Endothelial cell of umbilical vein (primary cell): ENCODE results near the gene PCGF1. TPM values are rescaled to one million over a fixed set of nuclear protein-coding genes. Genes with fewer than 3 reads are reported as not detected.

Experiments used
- BruUV-seq: library from RNA; stranded (reverse); fragments of 400-500 nt; replicated peaks from 2 replicates; lab custom pipeline; 2021; lab: Mats Ljungman, UMichigan
- CTCF ChIA-PET: fragments of 300-600, 350-600 bp; sonication (Branson Sonifier 250); formaldehyde crosslinking; loops from one replicate; lab custom pipeline; 2021; ENCODE audit warnings: antibody characterized with exemption, inconsistent platforms; lab: Charles Lee
- POLR2A ChIA-PET: fragments of 300-600, 350-600 bp; sonication (Branson Sonifier 250); formaldehyde crosslinking; loops from one replicate; lab custom pipeline; 2021; ENCODE audit warnings: antibody characterized with exemption, inconsistent platforms; lab: Charles Lee
- DNase-seq: peaks from one replicate; pipeline ENCODE4 v3.0.0-alpha.2; 2011; ENCODE audit warnings: low read depth, low spot score
- FAIRE-seq: peaks from 2 replicates; lab custom pipeline; 2011; peaks lifted over from hg19 to GRCh38; lab: Jason Lieb, UNC
- H2AFZ ChIP-seq: 2 replicates; pipeline ENCODE4 v1.6.0; 2012; ENCODE audit warnings: low read depth, low read length, control low read depth, inconsistent platforms
- H3K27ac ChIP-seq: 2 replicates; pipeline ENCODE4 v1.5.1; 2011; ENCODE audit warnings: low read depth, mild to moderate bottlenecking, control low read depth, low read length, moderate library complexity; ENCODE audit not compliant: insufficient read depth
- H3K27me3 ChIP-seq, 2 experiments: 2 replicates each; pipeline versions ENCODE4 v1.6.0 to v1.6.1; 2011; ENCODE audit warnings: low read length in 2 of 2, mixed read lengths in 1 of 2; ENCODE audit not compliant: control insufficient read depth in 2 of 2, insufficient read depth in 2 of 2
- H3K36me3 ChIP-seq, 2 experiments: 2 replicates in 1 of 2; 3 replicates in 1 of 2; pipeline ENCODE4 v1.5.1; 2011; ENCODE audit warnings: low read length in 2 of 2, mild to moderate bottlenecking in 1 of 2, moderate library complexity in 1 of 2; ENCODE audit not compliant: control insufficient read depth in 2 of 2, insufficient read depth in 2 of 2; ENCODE audit errors: extremely low read depth in 1 of 2
- H3K4me1 ChIP-seq: 3 replicates; pipeline ENCODE4 v1.5.1; 2011; ENCODE audit warnings: mild to moderate bottlenecking, low read length; ENCODE audit not compliant: control insufficient read depth, insufficient read depth; ENCODE audit errors: extremely low read depth
- H3K4me2 ChIP-seq: 2 replicates; pipeline ENCODE4 v1.6.1; 2011; ENCODE audit warnings: low read length, control low read depth, mixed read lengths; ENCODE audit not compliant: insufficient read depth
- H3K4me3 ChIP-seq, 3 experiments: fragments of 200-600 bp in 1 of 3; sonication (generic), shearing (Covaris generic) in 1 of 3; replicated peaks in 1 of 3; 2 replicates each; pipeline ENCODE4 v1.5.1; 2011 to 2016; ENCODE audit warnings: control low read depth in 3 of 3, low read length in 3 of 3, mild to moderate bottlenecking in 2 of 3, inconsistent platforms in 1 of 3, low read depth in 1 of 3, moderate library complexity in 1 of 3; ENCODE audit not compliant: insufficient read depth in 1 of 3
- H3K79me2 ChIP-seq: 2 replicates; pipeline ENCODE4 v1.6.0; 2012; ENCODE audit warnings: low read length, inconsistent platforms; ENCODE audit not compliant: control insufficient read depth, insufficient read depth
- H3K9ac ChIP-seq: replicated peaks from 2 replicates; pipeline ENCODE3; 2011; ENCODE audit warnings: low read length, control low read depth; ENCODE audit not compliant: insufficient read depth; ENCODE audit errors: extremely low read depth
- H3K9me1 ChIP-seq: replicated peaks from 3 replicates; pipeline ENCODE4 v1.6.0; 2011; ENCODE audit warnings: mild to moderate bottlenecking, low read length; ENCODE audit not compliant: control insufficient read depth, insufficient read depth; ENCODE audit errors: extremely low read depth
- H3K9me3 ChIP-seq: replicated peaks from 2 replicates; pipeline ENCODE4 v1.5.1; 2012; ENCODE audit warnings: low read length, inconsistent platforms; ENCODE audit not compliant: control insufficient read depth, insufficient read depth
- H4K20me1 ChIP-seq: replicated peaks from 2 replicates; pipeline ENCODE3; 2011; ENCODE audit warnings: mild to moderate bottlenecking, low read length; ENCODE audit not compliant: control insufficient read depth, insufficient read depth; ENCODE audit errors: extremely low read depth
- EZH2 ChIP-seq: IDR thresholded peaks from 2 replicates; pipeline ENCODE4 v1.6.1; 2012; ENCODE audit warnings: borderline replicate concordance, low read depth, mild to moderate bottlenecking, moderate library complexity, low read length, inconsistent platforms; ENCODE audit not compliant: severe bottlenecking
- FOS ChIP-seq: IDR thresholded peaks from 2 replicates; pipeline ENCODE4 v1.6.1; 2011; ENCODE audit warnings: mild to moderate bottlenecking, low read length, moderate library complexity, borderline replicate concordance; ENCODE audit not compliant: insufficient read depth
- GATA2 ChIP-seq: IDR thresholded peaks from 2 replicates; pipeline ENCODE4 v1.7.0; 2011; ENCODE audit warnings: low read depth, mild to moderate bottlenecking, moderate library complexity, mixed read lengths, low read length; ENCODE audit not compliant: insufficient read length, insufficient read depth
- JUN ChIP-seq: IDR thresholded peaks from 2 replicates; pipeline ENCODE4 v1.6.1; 2011; ENCODE audit warnings: borderline replicate concordance, low read depth; ENCODE audit not compliant: insufficient read length, insufficient read depth
- MYC ChIP-seq: IDR thresholded peaks from one replicate; pipeline ENCODE4 v1.6.1; 2011; ENCODE audit warnings: mild to moderate bottlenecking, low read depth, low read length
- dilution Hi-C: fragments of 300-500 bp; cut with MboI; formaldehyde crosslinking; loops from one replicate; pipeline ENCODE4 v1.15.0; 2019; ENCODE audit warnings: low sequenced_read_pairs; ENCODE audit not compliant: extremely low pct_ligation_motif_present
- intact Hi-C: fragments of 100-400 bp; cut with micrococcal nuclease; formaldehyde crosslinking; loops from one replicate; pipeline ENCODE4 v1.10.0; 2022
- polyA plus RNA-seq, 4 experiments: library from polyadenylated mRNA; depleted of rRNA in 3 of 4; stranded (reverse) in 3 of 4; unstranded in 1 of 4; fragments of >200 nt; gene quantifications; 2 replicates each; pipeline versions ENCODE4 v1.2.1 to v1.2.3, GENCODE V29; 2011 to 2012; ENCODE audit warnings: missing spikeins in 1 of 4
- total RNA-seq: library from RNA; stranded (reverse); gene quantifications from 2 replicates; pipeline ENCODE4 v1.2.3, GENCODE V29; 2021
- TF ChIP-seq, protein P1 (sequence below), 2 donors: IDR thresholded peaks; 1 replicate in 1 of 2; 2 replicates in 1 of 2; pipeline ENCODE4 v1.5.1; 2011; ENCODE audit warnings: low read length in 2 of 2, mild to moderate bottlenecking in 2 of 2, moderate library complexity in 2 of 2, control low read depth in 1 of 2, inconsistent platforms in 1 of 2, low read depth in 1 of 2; ENCODE audit not compliant: insufficient read depth in 1 of 2; ENCODE audit errors: extremely low read depth in 1 of 2

Gene PCGF1
- total and polyA plus RNA-seq, 2 donors (not counting 3 experiments of a cell fraction or from before 2014, with no cell fraction given): 17.4 to 19.2 TPM

DNA sequence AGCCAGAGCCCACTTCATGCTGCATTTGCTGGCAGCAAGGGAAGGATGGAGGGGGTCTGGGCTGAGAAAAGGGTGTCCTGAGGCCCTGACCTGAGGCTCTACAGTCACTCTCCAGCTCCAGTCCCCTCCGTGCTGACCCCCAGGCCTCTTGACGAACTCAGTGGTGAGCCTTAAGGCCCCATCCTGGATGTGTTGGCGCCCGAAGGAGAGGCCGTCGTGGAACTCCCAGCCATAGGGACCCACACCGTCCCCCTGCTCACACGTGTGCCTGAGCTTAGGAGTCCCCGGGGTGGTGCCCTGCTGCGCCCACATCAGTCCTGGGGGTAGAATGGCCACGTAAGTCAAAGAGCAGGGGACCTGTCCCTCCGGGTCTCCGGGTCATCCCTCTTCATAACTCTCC is 43.1 kb downstream of the PCGF1 start:
- TF ChIP-seq, protein P1, sequence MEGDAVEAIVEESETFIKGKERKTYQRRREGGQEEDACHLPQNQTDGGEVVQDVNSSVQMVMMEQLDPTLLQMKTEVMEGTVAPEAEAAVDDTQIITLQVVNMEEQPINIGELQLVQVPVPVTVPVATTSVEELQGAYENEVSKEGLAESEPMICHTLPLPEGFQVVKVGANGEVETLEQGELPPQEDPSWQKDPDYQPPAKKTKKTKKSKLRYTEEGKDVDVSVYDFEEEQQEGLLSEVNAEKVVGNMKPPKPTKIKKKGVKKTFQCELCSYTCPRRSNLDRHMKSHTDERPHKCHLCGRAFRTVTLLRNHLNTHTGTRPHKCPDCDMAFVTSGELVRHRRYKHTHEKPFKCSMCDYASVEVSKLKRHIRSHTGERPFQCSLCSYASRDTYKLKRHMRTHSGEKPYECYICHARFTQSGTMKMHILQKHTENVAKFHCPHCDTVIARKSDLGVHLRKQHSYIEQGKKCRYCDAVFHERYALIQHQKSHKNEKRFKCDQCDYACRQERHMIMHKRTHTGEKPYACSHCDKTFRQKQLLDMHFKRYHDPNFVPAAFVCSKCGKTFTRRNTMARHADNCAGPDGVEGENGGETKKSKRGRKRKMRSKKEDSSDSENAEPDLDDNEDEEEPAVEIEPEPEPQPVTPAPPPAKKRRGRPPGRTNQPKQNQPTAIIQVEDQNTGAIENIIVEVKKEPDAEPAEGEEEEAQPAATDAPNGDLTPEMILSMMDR (IDR thresholded peaks at IDR 0.05; ENCODE audit: extremely low read depth in 1 of 2, insufficient read depth in 1 of 2, low read depth in 1 of 2, low read length in 2 of 2): no peak
- TF ChIP-seq EZH2 (no peak), GATA2 (no peak), FOS (no peak), MYC (no peak), JUN (no peak)
- no peaks in the 10 kb centered on the region for H3K9me3 ChIP-seq
- intact Hi-C loops: no loop called here
- peak overlapping the region; percentile 29 for H3K9ac ChIP-seq
- H3K4me3 ChIP-seq: peak overlapping the region; percentile 44 to 86 (median 69)
- peak overlapping the region; percentile 65 for H2AFZ ChIP-seq
- FAIRE-seq (no peak), DNase-seq (peak; percentile 27)
- BruUV-seq: no TSS peak
- no peaks in the 10 kb centered on the region for H3K9me1 ChIP-seq
- no peaks in the 10 kb centered on the region for H3K27me3 ChIP-seq
- H3K36me3 ChIP-seq: peaks cover 0 to 12% of the 10 kb centered on the region in 2 experiments
- CTCF ChIA-PET: interaction anchor here (1.0 to 1.7 kb wide), 5 partner anchors 10 to 124 kb away, joined by 3 to 5 read pairs (median 3); no protein-coding TSS in a partner anchor
- no peaks in the 10 kb centered on the region for H4K20me1 ChIP-seq
- dilution Hi-C loops: no loop called here
- peaks cover 10% of the 10 kb centered on the region for H3K4me1 ChIP-seq
- POLR2A ChIA-PET: no interaction called here
- H3K27ac ChIP-seq: no peak overlapping the region
- peaks cover 14% of the 10 kb centered on the region for H3K79me2 ChIP-seq
- peak overlapping the region; percentile 81 for H3K4me2 ChIP-seq
